GM19438 (cell line): ENCODE data around the gene OSBPL9.
"Not testable (repeated sequence)": the region's sequence is repeated elsewhere in the genome, so short reads cannot be mapped to it uniquely, and the experiment has no call there.

Experiments used
- ATAC-seq: cut with Tn5 transposase; IDR thresholded peaks from one replicate; pipeline ENCODE4 v1.9.1; 2021; ENCODE audit warnings: low read depth; ENCODE audit not compliant: unreplicated experiment

The OSBPL9 gene

DNA sequence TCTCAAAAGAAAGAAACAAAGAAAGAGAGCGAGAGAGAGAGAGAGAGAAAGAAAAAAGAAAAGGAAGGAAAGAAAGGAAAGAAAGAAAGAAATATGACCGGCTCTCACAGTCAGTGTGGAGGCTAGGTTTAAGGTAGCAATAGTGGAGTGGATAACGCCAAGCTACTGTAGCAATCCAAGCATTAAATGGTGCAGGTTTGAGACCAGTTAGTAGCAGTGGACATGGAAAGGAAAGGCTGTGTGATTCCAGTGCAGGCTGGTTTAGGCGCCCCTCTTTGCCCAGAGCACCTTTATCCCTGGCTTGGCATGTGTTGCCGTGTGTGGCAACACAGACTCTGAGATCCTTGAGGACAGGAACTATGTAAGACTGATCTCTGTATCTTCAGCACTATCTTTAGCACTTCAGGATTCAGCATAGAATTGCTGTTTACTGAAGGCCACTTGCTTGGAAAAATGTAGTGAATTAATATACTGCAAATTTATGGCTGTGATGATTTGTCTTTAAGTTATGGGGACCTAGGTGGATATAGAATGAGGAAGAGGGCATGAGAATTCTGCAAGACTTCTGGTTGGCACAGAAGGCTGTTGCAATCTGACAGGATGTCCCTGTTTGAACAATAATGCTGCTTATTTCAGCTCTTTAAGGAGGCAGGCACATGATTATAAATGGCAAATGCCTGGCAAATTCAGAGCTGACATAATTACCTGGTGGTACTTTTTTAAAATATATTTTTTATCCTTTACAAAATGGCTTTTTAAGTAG lies 10.8 kb upstream of the OSBPL9 start:
- ATAC-seq = no peak

DNA sequence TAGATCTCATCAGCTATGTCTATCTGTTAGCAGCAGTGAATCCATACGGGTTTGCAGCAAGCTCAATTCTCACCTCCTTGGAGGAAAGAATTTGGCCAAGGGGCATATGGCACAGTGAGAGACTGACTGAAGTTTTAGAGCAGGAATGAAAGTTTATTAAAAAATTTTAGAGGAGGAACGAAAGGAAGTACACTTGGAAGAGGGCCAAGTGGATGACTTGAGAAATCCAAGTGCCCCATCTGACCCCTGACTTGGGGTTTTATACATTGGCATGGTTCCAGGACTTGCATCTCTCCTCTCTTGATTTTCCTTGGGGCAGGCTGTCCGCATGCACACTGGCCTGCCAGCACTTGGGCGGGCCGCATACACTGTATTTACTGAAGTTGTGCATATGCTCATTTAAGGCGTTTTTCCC lies 9.2 kb upstream of the OSBPL9 start:
- ATAC-seq = no peak

DNA sequence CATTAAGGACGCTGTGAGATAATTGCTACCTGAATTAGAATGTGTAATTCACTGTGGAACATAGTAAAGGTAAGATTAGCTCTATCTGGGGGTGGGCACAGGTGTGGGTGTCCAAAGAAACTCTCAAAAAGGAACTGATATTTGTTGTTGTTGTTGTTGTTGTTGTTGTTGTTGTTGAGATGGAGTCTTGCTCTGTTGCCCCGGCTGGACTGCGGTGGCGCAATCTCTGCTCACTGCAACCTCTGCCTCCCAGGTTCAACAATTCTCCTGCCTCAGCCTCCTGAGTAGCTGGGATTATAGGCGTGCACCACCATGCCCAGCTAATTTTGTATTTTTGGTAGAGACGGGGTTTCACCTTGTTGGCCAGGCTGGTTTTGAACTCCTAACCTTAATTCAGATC lies 6.8 kb upstream of the OSBPL9 start:
- ATAC-seq = not testable (repeated sequence)

DNA sequence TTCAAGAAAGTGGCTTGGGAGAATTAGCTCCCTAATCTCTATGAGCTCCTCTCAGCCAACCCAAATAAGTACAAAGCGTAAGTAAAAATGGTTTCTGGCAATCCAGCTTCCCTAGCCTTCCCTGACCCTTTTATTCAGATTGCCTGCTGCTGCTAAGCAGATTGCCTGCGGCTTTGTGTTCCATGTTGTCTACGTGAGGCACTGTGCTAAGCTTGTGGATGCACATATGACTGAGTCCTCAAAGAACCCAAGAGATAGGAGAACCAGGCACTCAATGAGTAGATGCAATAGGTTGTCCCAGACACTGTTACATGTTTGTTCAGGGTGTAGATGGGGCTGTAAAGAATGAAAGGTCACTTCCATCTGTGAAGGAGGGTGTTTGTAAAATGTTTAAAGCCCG lies 6.3 kb upstream of the OSBPL9 start:
- no peak for ATAC-seq

DNA sequence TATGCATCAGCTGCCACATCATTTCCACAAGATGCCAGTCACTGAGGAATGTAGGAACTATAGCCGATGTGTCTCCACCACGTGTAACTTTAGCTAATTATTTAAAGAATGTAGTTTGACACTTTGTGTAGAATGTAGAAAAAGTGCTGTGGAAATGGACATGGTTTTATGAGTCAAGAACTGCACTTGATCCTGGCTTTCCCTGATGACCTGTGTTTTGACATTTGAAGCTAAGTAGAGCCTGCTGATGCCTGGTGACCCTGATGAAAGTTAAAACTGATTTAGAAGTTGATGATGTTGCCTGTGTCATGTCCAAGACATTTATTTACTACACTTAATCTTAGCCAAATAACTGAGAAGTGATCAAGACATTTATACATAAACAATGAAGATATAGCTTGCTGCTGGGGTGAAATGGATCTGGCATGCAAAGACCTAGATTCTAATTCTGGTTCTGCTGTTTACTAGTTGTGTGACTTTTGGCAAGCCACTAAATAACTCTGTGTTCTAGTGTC lies 4.4 kb upstream of the OSBPL9 start:
- no peak for ATAC-seq

DNA sequence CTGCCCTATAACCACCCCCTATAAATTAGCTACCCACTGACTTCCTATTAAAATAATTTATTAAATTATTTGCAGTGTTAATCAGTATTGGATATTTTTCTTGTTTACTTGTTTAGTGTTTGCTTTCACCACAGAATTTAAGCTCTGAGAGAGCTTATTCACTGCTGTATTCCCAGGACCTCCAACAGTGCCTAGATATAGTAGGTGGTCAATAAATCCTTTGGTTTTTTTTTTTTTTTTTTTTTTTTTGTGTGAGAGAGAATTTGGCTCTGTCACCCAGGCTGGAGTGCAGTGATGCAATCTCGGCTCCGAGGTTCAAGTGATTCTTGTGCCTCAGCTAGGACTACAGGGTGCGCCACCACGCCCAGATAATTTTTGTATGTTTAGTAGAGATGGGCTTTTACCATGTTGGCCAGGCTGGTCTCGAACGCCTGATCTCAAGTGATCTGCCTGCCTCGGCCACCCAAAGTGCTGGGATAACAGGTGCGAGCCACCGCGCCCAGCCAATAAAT lies 1.1 kb upstream of the OSBPL9 start:
- no peak for ATAC-seq

DNA sequence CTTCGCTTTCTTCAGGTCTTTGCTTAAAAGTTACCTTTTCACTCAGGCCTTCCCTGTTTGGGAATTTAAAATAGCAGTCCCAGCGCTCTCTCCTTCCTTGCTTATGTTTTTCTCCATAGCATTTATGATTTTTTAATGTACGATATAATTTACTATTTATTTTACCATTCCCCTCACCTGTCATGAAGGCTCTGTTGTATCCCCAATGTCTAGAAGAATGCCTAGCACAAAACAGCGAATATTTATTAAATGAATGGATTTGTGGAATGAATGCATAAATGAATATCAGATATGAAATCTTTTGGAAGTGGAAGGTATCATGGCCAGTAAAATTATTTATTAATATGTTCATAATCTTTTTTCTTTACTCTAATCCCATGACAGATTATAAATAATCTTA lies 402 bp upstream of the OSBPL9 start:
- no peak for ATAC-seq

DNA sequence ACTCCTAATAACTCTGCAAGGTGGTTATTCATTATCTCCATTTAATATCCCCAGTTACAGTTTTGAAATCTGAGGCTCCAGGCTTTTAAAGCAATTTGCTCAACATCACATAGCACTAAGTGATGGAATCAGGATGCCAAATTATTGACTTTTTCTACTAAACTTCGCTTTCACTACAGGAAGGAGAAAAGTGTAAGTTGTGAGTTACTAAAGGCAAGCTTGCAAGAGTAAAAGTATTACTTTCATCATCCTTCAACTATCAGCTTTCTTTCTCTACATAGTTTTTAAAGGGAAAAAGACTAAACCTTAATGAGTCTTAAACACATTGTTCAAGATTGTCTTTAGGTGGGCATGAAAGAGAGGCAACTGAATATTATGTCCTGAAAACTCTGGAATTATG lies 1.8 kb downstream of the OSBPL9 start:
- ATAC-seq = no peak

DNA sequence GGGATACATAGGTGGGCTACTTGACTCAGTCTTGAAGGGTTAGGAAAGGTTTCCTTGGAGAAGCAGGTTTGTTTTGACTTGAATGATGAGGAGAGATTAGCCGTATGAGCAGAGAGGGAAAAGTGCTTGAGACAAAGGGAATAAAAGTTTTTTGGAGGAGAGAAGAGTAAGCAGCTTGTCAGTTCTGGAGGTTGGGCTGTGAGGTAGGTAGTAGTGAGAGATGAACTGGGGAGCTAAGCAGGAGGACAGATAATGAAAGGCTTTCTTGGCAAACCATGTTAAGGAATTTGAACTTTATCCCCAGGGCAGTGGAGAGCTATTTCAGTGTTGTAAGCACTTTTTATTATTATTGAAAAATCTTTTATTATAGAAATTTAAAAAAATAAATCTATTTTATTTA lies 3.6 kb downstream of the OSBPL9 start:
- ATAC-seq = no peak

DNA sequence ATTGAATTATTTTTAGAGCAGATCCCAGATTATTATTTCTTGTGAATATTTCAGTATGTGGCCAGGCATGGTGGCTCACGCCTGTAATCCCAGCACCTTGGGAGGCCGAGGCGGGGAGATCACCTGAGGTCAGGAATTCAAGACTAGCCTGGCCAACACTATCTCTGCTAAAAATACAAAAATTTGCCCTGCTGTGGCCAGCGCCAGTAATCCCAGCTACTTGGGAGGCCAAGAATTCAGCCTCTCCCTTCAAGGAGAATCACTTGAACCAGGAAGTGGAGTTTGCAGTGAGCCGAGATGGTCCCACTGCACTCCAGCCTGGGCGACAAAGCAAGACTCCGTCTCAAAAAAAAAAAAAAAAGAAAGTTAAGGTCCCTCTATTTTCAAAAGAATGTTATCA lies 4.3 kb downstream of the OSBPL9 start:
- ATAC-seq = no peak

DNA sequence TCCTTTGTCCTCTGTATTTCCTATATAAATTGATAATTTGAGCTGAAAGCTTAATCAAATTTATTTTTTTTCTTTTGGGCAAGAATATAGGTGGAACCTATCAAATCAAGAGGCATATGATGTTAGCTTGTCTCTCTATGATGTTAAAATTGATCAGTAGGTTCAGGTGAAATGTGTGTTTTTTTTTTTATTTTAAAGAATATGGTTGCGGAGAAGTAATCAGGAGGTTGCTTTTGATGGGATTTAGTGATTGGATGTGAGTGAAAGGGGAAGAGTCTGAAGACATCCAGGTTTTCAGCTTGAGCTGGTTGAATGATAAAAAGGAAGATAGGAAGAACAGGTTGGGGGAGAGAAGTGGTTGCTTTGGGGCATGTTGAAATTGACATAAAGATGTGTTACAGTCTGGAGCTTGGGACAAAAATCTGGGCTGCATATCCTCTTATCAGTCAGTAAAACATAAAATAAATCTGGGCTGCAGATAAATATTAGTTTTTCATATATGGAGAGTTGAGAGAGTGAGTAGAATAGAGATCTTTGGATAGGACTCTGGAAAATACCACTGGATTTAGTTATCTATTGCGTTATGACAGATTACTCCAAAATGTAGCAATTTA lies 5.1 kb downstream of the OSBPL9 start:
- no peak for ATAC-seq

GRCh38 chr1:51622455-51622913 lies 5.6 kb downstream of the OSBPL9 start:
- ATAC-seq = no peak

DNA sequence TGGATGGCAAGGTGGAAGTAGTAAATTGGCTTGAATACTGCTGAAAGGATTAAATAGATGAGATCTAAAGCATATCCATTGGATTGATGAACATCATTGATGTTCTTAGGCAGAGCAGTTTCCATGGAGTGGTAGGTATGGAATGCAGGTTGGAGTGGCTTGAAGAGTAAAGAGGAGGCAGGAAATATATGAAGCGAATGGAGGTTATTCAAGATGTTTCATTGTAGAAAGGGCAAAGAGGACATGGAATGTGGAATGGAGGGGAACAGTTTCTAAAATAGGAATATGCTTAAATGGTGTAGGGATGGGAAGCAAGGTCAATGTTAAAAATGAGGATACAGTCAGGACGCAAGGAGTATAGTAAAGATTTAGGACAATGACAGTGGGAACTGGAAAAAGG lies 6.1 kb downstream of the OSBPL9 start:
- no peak for ATAC-seq

- no peak for ATAC-seq
Measured at GRCh38 chr1:51623450-51623849, 6.6 kb downstream of the OSBPL9 start.

GRCh38 chr1:51624855-51625254 lies 8.0 kb downstream of the OSBPL9 start:
- no peak for ATAC-seq

DNA sequence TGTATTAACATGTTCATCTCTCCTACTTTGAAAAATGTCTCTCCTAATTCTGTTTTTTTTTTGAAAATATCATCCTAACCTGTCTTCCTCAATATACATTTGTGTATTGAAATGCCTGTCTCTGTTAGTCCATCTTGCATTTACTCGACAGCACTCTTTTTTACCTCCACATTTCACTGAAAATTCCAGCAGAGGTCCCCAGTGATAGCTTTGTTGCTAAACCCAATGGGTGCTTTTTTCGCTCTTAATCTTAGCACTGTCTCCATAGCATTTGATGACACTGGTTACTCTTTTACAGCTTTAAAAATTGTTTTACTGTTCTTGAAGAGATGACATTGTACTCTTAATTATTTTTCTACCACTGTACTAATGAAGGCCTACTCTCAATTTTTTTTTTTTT lies 10.8 kb downstream of the OSBPL9 start:
- no peak for ATAC-seq

GRCh38 chr1:51628715-51629590 lies 12.1 kb downstream of the OSBPL9 start:
- no peak for ATAC-seq

- no peak for ATAC-seq
Measured at GRCh38 chr1:51629918-51630317, 13.0 kb downstream of the OSBPL9 start.

DNA sequence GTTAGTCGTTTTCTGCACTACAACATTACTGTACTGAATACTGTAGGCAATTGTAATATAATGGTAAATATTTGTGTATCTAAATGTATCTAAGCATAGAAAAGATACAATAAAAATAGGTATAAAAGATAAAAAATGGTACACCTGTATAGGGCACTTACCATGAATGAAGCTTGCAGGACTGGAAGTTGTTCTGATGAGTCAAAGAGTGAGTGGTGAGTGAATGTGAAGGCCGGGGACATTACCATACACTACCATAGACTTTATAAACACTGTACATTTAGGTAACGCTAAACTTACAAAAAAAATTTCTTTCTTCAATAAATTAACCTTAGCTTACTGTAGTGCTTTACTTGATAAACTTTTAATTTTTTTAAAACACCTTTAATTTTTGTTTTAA lies 13.5 kb downstream of the OSBPL9 start:
- no peak for ATAC-seq

DNA sequence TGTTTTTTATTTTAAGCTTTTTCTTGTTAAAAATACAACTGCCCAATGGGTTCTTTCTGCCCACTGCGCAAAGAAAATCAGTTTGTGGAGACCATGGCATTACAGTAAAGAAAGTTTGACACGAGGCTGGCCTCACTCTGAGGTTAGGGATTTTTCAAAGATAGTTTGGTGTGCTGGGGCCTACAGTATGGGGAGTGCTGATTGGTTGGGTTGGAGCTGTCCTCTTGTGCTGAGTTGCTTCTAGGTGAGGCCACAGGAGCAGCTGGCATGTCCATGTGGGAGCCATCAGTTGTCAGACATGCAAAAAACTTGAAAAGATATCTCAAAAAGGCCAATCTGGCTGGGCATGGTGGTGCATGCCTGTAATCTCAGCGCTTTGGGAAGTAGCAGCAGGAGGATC lies 14.0 kb downstream of the OSBPL9 start:
- ATAC-seq = no peak

DNA sequence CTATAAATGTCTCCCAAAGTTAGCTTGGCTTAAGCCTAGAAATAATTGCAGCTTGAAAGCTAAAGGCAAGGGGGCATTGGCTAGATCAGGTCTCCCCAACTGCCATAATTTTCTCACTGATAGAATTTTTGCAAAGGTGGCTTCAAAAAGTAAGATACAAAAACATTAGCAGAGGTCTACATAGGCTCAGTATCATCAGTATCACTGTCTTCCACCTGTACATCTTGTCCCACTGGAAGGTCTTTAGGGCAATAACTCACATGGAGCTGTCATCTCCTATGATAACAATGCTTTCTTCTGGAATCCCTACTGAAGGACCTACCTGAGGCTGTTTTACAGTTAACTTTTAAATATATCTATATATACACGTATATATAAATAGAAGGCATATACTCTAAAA lies 14.9 kb downstream of the OSBPL9 start:
- ATAC-seq = no peak
